Measurements from ENCODE around the gene LYZL2.
"Not testable (repeated sequence)": the region's sequence is repeated elsewhere in the genome, so short reads cannot be mapped to it uniquely, and the experiment has no call there.

The LYZL2 gene

GRCh38 chr10:30651470-30652397 is 22.2 kb upstream of the LYZL2 start:
- H3K4me1 ChIP-seq; H3K4me3 ChIP-seq; DNase-seq (ENCODE audit: low spot score in 2 of 2); in situ Hi-C loops (cut with MboI; ENCODE audit: low sequenced_read_pairs); H3K36me3 ChIP-seq (replicated peaks); H3K9me3 ChIP-seq: not testable (repeated sequence)
- peaks cover 10% of the 10 kb centered on the region for H3K27me3 ChIP-seq (ENCODE audit: low read depth)

- Histone ChIP-seq H3K9me3 (no peaks in the 10 kb centered on the region), H3K36me3 (replicated peaks) (no peaks in the 10 kb centered on the region), H3K27me3 (ENCODE audit: low read depth) (no peaks in the 10 kb centered on the region), H3K4me1 (peaks cover 7% of the 10 kb centered on the region; the same call in 1 of the 2 replicates), H3K4me3 (no peak overlapping the region)
- no peak for DNase-seq (ENCODE audit: low spot score in 2 of 2)
- in situ Hi-C loops (cut with MboI; ENCODE audit: low sequenced_read_pairs): no loop called here
Observed at GRCh38 chr10:30647089-30647488, 17.5 kb upstream of the LYZL2 start.

- Histone ChIP-seq H3K36me3 (replicated peaks) (no peaks in the 10 kb centered on the region), H3K27me3 (ENCODE audit: low read depth) (no peaks in the 10 kb centered on the region), H3K9me3 (no peaks in the 10 kb centered on the region), H3K4me1 (peaks cover 7% of the 10 kb centered on the region; the same call in 1 of the 2 replicates), H3K4me3 (no peak overlapping the region)
- DNase-seq (ENCODE audit: low spot score in 2 of 2): peak in 1 of 2 experiments; percentile 42
- in situ Hi-C loops (cut with MboI; ENCODE audit: low sequenced_read_pairs): no loop called here
Observed at GRCh38 chr10:30645340-30645827, 15.8 kb upstream of the LYZL2 start.

- in situ Hi-C loops (cut with MboI; ENCODE audit: low sequenced_read_pairs); H3K36me3 ChIP-seq (replicated peaks); H3K4me1 ChIP-seq; H3K27me3 ChIP-seq (ENCODE audit: low read depth); H3K4me3 ChIP-seq; DNase-seq (ENCODE audit: low spot score in 2 of 2); H3K9me3 ChIP-seq: not testable (repeated sequence)
Observed at GRCh38 chr10:30644408-30644861, 14.9 kb upstream of the LYZL2 start.

- H3K4me3 ChIP-seq; H3K36me3 ChIP-seq (replicated peaks); H3K9me3 ChIP-seq; H3K4me1 ChIP-seq; in situ Hi-C loops (cut with MboI; ENCODE audit: low sequenced_read_pairs); H3K27me3 ChIP-seq (ENCODE audit: low read depth): not testable (repeated sequence)
- DNase-seq (ENCODE audit: low spot score in 2 of 2): peak; percentile 3 to 31
Observed at GRCh38 chr10:30643557-30644199, 14.1 kb upstream of the LYZL2 start.

- H3K36me3 ChIP-seq (replicated peaks); H3K4me1 ChIP-seq; in situ Hi-C loops (cut with MboI; ENCODE audit: low sequenced_read_pairs); H3K4me3 ChIP-seq; H3K9me3 ChIP-seq; DNase-seq (ENCODE audit: low spot score in 2 of 2); H3K27me3 ChIP-seq (ENCODE audit: low read depth): not testable (repeated sequence)
Observed at GRCh38 chr10:30642856-30643255, 13.3 kb upstream of the LYZL2 start.

- in situ Hi-C loops (cut with MboI; ENCODE audit: low sequenced_read_pairs): no loop called here
- no peak overlapping the region for H3K4me3 ChIP-seq
- no peaks in the 10 kb centered on the region for H3K36me3 ChIP-seq (replicated peaks)
- H3K27me3 ChIP-seq (ENCODE audit: low read depth): no peaks in the 10 kb centered on the region
- peaks cover 7% of the 10 kb centered on the region; the same call in 1 of the 2 replicates for H3K4me1 ChIP-seq
- peak; percentile 17 to 52 for DNase-seq (ENCODE audit: low spot score in 2 of 2)
- H3K9me3 ChIP-seq: no peaks in the 10 kb centered on the region
Observed at GRCh38 chr10:30639946-30640786, 10.6 kb upstream of the LYZL2 start.

GRCh38 chr10:30637881-30638467 is 8.4 kb upstream of the LYZL2 start:
- in situ Hi-C loops (cut with MboI; ENCODE audit: low sequenced_read_pairs): no loop called here
- no peak for DNase-seq (ENCODE audit: low spot score in 2 of 2)
- H3K36me3 ChIP-seq (replicated peaks): no peaks in the 10 kb centered on the region

GRCh38 chr10:30631188-30631587 is 1.6 kb upstream of the LYZL2 start:
- Histone ChIP-seq H3K4me1 (no peaks in the 10 kb centered on the region), H3K36me3 (replicated peaks) (no peaks in the 10 kb centered on the region), H3K9me3 (no peaks in the 10 kb centered on the region), H3K4me3 (no peak overlapping the region), H3K27me3 (ENCODE audit: low read depth) (no peaks in the 10 kb centered on the region)
- no peak for DNase-seq (ENCODE audit: low spot score in 2 of 2)
- in situ Hi-C loops (cut with MboI; ENCODE audit: low sequenced_read_pairs): no loop called here

More at GRCh38 chr10:30637881-30638467, 8.4 kb upstream of the LYZL2 start:
- Histone ChIP-seq H3K4me3 (no peak overlapping the region), H3K9me3 (no peaks in the 10 kb centered on the region), H3K27me3 (ENCODE audit: low read depth) (no peaks in the 10 kb centered on the region), H3K4me1 (no peaks in the 10 kb centered on the region)

GRCh38 chr10:30630571-30630970 is 1.0 kb upstream of the LYZL2 start:
- DNase-seq (ENCODE audit: low spot score in 2 of 2): no peak
- in situ Hi-C loops (cut with MboI; ENCODE audit: low sequenced_read_pairs): no loop called here
- no peaks in the 10 kb centered on the region for H3K36me3 ChIP-seq (replicated peaks)
- H3K9me3 ChIP-seq: no peaks in the 10 kb centered on the region
- no peaks in the 10 kb centered on the region for H3K4me1 ChIP-seq
- no peaks in the 10 kb centered on the region for H3K27me3 ChIP-seq (ENCODE audit: low read depth)
- H3K4me3 ChIP-seq: no peak overlapping the region

GRCh38 chr10:30628576-30628975 is 977 bp downstream of the LYZL2 start:
- DNase-seq (ENCODE audit: low spot score in 2 of 2); H3K36me3 ChIP-seq (replicated peaks); H3K4me3 ChIP-seq; in situ Hi-C loops (cut with MboI; ENCODE audit: low sequenced_read_pairs); H3K4me1 ChIP-seq; H3K9me3 ChIP-seq; H3K27me3 ChIP-seq (ENCODE audit: low read depth): not testable (repeated sequence)

- H3K4me1 ChIP-seq; H3K27me3 ChIP-seq (ENCODE audit: low read depth); H3K36me3 ChIP-seq (replicated peaks); H3K4me3 ChIP-seq; H3K9me3 ChIP-seq; DNase-seq (ENCODE audit: low spot score in 2 of 2); in situ Hi-C loops (cut with MboI; ENCODE audit: low sequenced_read_pairs): not testable (repeated sequence)
Observed at GRCh38 chr10:30626837-30627236, 2.7 kb downstream of the LYZL2 start.

GRCh38 chr10:30626196-30626595 is 3.4 kb downstream of the LYZL2 start:
- H3K36me3 ChIP-seq (replicated peaks); H3K27me3 ChIP-seq (ENCODE audit: low read depth); DNase-seq (ENCODE audit: low spot score in 2 of 2); H3K4me1 ChIP-seq; H3K4me3 ChIP-seq; H3K9me3 ChIP-seq; in situ Hi-C loops (cut with MboI; ENCODE audit: low sequenced_read_pairs): not testable (repeated sequence)

All from HAP-1 (cell line).